ENCODE results near the gene DDIT3. TPM values are rescaled to one million over a fixed set of nuclear protein-coding genes. Genes with fewer than 3 reads are reported as not detected.
A peak's percentile ranks its signal among the peaks of the same experiment; 100 is the strongest.

DDIT3 gene
- total RNA-seq, 6 experiments from 2014 or later: 9.4 to 10.8 (median 10.2) TPM

DNA sequence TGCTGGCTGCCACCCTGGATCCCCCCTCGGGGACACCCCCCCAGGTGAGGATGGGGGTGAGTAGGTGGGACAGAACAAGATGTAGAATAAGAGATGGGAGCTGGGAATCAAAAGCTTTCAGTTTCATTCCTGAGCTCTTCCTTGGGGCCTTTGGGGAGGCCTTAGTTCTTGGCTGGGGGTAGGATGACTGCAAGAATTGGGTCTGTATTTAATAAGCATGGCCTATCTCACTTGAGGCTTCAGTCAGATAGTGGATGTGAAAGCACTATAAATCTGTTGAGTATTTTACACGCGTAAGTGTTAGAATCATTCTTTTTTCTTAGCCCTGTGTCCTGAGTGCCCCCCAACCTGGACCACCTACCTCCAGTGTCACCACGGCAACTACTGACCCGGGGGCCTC, 6.9 kb upstream of the DDIT3 start:
- DNase-seq: no peak
- TF ChIP-seq, protein P1, sequence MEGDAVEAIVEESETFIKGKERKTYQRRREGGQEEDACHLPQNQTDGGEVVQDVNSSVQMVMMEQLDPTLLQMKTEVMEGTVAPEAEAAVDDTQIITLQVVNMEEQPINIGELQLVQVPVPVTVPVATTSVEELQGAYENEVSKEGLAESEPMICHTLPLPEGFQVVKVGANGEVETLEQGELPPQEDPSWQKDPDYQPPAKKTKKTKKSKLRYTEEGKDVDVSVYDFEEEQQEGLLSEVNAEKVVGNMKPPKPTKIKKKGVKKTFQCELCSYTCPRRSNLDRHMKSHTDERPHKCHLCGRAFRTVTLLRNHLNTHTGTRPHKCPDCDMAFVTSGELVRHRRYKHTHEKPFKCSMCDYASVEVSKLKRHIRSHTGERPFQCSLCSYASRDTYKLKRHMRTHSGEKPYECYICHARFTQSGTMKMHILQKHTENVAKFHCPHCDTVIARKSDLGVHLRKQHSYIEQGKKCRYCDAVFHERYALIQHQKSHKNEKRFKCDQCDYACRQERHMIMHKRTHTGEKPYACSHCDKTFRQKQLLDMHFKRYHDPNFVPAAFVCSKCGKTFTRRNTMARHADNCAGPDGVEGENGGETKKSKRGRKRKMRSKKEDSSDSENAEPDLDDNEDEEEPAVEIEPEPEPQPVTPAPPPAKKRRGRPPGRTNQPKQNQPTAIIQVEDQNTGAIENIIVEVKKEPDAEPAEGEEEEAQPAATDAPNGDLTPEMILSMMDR (IDR thresholded peaks at IDR 0.05): no peak
- H3K9me3 Mint-ChIP-seq: no peaks in the 10 kb centered on the region
- H3K4me3 Mint-ChIP-seq: no peak overlapping the region
- H3K27me3 Mint-ChIP-seq (ENCODE audit: insufficient read depth): peaks cover 6% of the 10 kb centered on the region
- H3K36me3 Mint-ChIP-seq (ENCODE audit: low read depth): peaks cover 15% of the 10 kb centered on the region
- peaks cover 21% of the 10 kb centered on the region for H3K4me1 Mint-ChIP-seq (ENCODE audit: low read depth)
- H3K27ac Mint-ChIP-seq: no peak overlapping the region

DNA sequence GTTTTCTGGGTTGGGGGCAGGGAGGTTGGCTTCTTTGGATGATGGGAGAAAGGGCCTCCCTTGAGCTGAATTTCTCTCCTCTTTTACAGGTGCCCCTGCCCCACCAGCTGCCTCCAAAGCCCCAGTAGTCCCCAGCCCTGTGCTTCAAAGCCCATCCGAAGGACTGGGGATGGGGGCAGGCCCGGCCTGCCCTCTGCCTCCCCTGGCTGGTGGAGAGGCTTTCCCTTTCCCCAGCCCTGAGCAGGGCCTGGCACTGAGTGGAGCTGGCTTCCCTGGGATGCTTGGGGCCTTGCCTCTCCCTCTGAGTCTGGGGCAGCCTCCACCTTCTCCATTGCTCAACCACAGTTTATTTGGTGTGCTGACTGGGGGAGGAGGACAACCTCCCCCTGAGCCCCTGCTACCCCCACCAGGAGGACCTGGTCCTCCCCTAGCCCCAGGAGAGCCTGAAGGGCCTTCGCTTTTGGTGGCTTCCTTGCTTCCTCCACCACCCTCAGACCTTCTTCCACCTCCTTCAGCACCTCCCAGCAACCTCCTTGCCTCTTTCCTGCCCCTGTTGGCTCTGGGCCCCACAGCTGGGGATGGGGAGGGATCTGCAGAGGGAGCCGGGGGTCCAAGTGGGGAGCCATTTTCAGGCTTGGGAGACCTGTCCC, 6.3 kb upstream of the DDIT3 start:
- Mint-ChIP-seq H3K4me1 (ENCODE audit: low read depth) (peaks cover 27% of the 10 kb centered on the region), H3K27me3 (ENCODE audit: insufficient read depth) (peaks cover 6% of the 10 kb centered on the region), H3K4me3 (no peak overlapping the region), H3K9me3 (no peaks in the 10 kb centered on the region), H3K36me3 (ENCODE audit: low read depth) (peaks cover 15% of the 10 kb centered on the region), H3K27ac (no peak overlapping the region; the same call in 1 of the 2 replicates)
- no peak for DNase-seq
- TF ChIP-seq, protein P1 (IDR thresholded peaks at IDR 0.05): no peak

DNA sequence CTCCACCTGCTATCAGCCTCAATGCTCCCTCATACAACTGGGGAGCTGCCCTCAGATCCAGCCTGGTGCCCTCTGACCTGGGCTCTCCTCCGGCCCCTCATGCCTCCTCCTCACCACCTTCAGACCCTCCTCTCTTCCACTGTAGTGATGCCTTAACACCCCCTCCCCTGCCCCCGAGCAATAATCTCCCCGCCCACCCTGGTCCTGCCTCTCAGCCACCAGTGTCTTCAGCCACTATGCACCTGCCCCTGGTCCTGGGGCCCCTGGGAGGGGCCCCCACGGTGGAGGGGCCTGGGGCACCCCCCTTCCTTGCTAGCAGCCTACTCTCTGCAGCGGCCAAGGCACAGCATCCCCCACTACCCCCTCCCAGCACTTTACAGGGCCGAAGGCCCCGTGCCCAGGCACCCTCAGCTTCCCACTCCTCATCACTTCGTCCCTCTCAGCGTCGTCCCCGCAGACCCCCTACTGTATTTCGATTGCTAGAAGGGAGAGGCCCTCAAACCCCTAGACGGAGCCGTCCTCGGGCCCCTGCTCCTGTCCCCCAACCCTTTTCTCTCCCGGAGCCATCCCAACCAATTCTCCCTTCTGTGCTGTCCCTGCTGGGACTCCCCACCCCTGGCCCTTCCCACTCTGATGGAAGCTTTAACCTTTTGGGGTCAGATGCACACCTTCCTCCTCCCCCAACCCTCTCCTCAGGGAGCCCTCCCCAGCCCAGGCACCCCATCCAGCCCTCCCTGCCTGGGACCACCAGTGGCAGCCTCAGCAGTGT, 5.5 kb upstream of the DDIT3 start:
- peaks cover 6% of the 10 kb centered on the region for H3K27me3 Mint-ChIP-seq (ENCODE audit: insufficient read depth)
- peaks cover 15% of the 10 kb centered on the region for H3K36me3 Mint-ChIP-seq (ENCODE audit: low read depth)
- no peaks in the 10 kb centered on the region for H3K9me3 Mint-ChIP-seq
- TF ChIP-seq, protein P1 (IDR thresholded peaks at IDR 0.05): no peak
- no peak overlapping the region for H3K27ac Mint-ChIP-seq
- no peak overlapping the region; the same call in 1 of the 2 replicates for H3K4me3 Mint-ChIP-seq
- no peak for DNase-seq
- peaks cover 35% of the 10 kb centered on the region for H3K4me1 Mint-ChIP-seq (ENCODE audit: low read depth)

DNA sequence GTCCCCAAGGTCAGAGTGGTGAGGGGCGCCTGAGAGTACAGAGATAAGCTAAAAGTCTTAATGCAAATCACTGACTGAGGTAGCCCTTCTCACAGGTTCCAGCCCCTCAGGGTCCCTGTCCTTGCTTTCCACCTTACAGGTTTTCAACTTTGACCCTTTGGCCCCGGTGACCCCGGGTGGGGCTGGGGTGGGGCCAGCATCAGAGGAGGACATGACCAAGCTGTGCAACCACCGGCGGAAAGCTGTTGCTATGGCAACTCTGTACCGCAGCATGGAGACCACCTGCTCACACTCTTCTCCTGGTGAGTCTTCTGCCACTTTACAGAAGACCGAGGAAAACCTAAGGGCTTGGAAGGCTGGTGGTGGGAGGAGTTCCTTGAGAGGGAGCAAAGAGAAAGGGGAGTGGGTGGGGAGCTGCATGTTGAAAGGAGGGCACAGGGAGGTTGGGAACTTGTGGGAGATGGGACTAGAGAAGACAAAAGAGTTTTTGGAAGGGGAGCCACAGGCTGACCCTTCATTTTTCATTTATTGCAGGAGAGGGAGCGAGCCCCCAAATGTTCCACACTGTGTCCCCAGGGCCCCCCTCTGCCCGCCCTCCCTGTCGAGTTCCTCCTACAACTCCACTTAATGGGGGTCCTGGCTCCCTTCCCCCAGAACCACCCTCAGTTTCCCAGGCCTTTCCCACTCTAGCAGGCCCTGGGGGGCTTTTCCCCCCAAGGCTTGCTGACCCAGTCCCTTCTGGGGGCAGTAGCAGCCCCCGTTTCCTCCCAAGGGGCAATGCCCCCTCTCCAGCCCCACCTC, 4.7 kb upstream of the DDIT3 start:
- H3K4me1 Mint-ChIP-seq (ENCODE audit: low read depth): peaks cover 35% of the 10 kb centered on the region
- no peaks in the 10 kb centered on the region for H3K9me3 Mint-ChIP-seq
- peaks cover 17% of the 10 kb centered on the region for H3K36me3 Mint-ChIP-seq (ENCODE audit: low read depth)
- H3K4me3 Mint-ChIP-seq: peak overlapping the region; percentile 96
- no peak for DNase-seq
- TF ChIP-seq, protein P1 (IDR thresholded peaks at IDR 0.05): no peak
- peak overlapping the region; percentile 85 for H3K27ac Mint-ChIP-seq
- H3K27me3 Mint-ChIP-seq (ENCODE audit: insufficient read depth): peaks cover 9% of the 10 kb centered on the region

DNA sequence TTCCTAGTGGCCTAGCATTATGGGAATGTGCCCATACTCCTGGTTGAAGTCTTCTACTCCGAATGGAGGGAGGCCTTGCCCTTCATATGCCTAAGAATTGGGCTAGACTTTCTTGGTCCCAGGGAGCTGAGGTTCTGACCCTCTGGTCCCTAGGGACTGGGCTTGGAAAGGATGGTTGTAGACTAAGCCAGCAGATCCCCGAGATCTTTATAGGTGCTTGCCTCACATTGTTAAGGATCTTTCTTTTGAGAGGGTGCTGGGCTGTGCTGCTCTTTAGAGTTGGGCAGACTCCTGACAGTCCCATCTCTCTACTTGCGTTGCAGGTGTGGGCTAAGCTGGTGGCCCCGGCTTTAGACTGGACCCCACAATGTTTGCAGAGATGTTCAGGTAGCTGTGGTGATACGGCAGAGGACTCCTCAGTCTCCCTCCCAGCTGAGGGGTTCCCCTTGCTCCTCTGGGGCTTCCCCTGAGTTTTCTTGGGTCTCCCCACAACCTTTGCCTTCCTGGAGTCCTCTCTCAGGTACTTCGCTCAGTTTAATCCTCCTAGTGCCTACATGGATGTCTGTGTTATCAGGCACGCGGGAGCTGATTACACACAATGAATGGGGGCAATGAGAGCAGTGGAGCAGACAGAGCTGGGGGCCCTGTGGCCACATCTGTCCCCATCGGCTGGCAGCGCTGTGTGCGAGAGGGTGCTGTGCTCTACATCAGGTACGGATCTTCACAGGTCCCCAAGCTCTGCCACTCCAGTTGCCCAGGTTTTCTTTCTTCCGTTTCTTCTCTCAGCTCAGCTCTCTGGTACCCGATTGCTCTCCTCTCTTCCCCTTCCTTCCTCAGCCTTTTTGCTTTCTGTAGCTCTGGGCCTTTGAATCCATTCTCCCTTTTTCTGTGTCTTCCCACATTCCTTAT, 3.6 kb upstream of the DDIT3 start:
- peaks cover 41% of the 10 kb centered on the region for H3K4me1 Mint-ChIP-seq (ENCODE audit: low read depth)
- H3K27ac Mint-ChIP-seq: peak overlapping the region; percentile 85
- peaks cover 19% of the 10 kb centered on the region for H3K36me3 Mint-ChIP-seq (ENCODE audit: low read depth)
- DNase-seq: no peak
- H3K27me3 Mint-ChIP-seq (ENCODE audit: insufficient read depth): peaks cover 11% of the 10 kb centered on the region
- H3K9me3 Mint-ChIP-seq: no peaks in the 10 kb centered on the region
- TF ChIP-seq, protein P1 (IDR thresholded peaks at IDR 0.05): no peak
- peak overlapping the region; percentile 96 for H3K4me3 Mint-ChIP-seq
